ENCODE results near the gene OR1E2.
"Not testable (repeated sequence)": the region's sequence is repeated elsewhere in the genome, so short reads cannot be mapped to it uniquely, and the experiment has no call there.

OR1E2 gene

GRCh38 chr17:3401786-3402185, 31.9 kb downstream of the OR1E2 start:
- DNase-seq (ENCODE audit: low spot score), result no peak
- no peaks in the 10 kb centered on the region for H3K4me1 ChIP-seq (ENCODE audit: control insufficient read depth in 2 of 2, insufficient read depth in 1 of 2, low read depth in 1 of 2, low read length in 2 of 2)
- WGBS, 2 donors (ENCODE audit: extremely low coverage in 2 of 2, insufficient read length in 2 of 2, insufficient replicate concordance in 1 of 2), result 100% methylated on average over 1 of the region's 2 CpGs
- H4K91ac ChIP-seq (ENCODE audit: low read depth, low read length, poor library complexity), result no peak overlapping the region
- H3K18ac ChIP-seq (ENCODE audit: low read length), result no peak overlapping the region
- no peaks in the 10 kb centered on the region for H3K27me3 ChIP-seq (ENCODE audit: control insufficient read depth in 3 of 3, insufficient read depth in 3 of 3, low read depth in 1 of 3, low read length in 3 of 3)
- no peak overlapping the region for H2BK120ac ChIP-seq (ENCODE audit: low read depth, low read length)
- no peak overlapping the region for H3K9ac ChIP-seq (ENCODE audit: low read depth, low read length, poor library complexity)
- no peak overlapping the region for H3K23ac ChIP-seq (ENCODE audit: low read depth, low read length, poor library complexity)
- no peak overlapping the region for H2BK12ac ChIP-seq (ENCODE audit: low read length)
- H3K4me3 ChIP-seq (ENCODE audit: low read length in 2 of 2), result no peak overlapping the region
- no peaks in the 10 kb centered on the region for H3K36me3 ChIP-seq (replicated peaks in 1 of 2; ENCODE audit: control insufficient read depth in 2 of 2, insufficient read depth in 2 of 2, low read length in 2 of 2)
- H3K27ac ChIP-seq (replicated peaks; ENCODE audit: low read length), result no peak overlapping the region
- no peak overlapping the region for H3K4ac ChIP-seq (ENCODE audit: low read length)
- no peaks in the 10 kb centered on the region for H3K79me1 ChIP-seq (ENCODE audit: low read depth, low read length)
- H3K4me2 ChIP-seq (ENCODE audit: insufficient read depth, low read length, poor library complexity, severe bottlenecking), result no peak overlapping the region
- peaks cover 0 to 4% of the 10 kb centered on the region in 2 donors for H3K9me3 ChIP-seq (replicated peaks in 1 of 2; ENCODE audit: control insufficient read depth in 2 of 2, insufficient read depth in 1 of 2, low read depth in 1 of 2, low read length in 2 of 2)
- no peak overlapping the region for H3K14ac ChIP-seq (ENCODE audit: low read length)
- H2BK5ac ChIP-seq (ENCODE audit: low read length), result no peak overlapping the region
- no peak overlapping the region for H4K8ac ChIP-seq (ENCODE audit: low read depth, low read length)
- H2AK5ac ChIP-seq (ENCODE audit: low read depth, low read length), result no peak overlapping the region
- no peak overlapping the region for H2AFZ ChIP-seq (ENCODE audit: low read length)
- H2BK15ac ChIP-seq (ENCODE audit: low read length), result no peak overlapping the region

GRCh38 chr17:3400055-3400454, 33.6 kb downstream of the OR1E2 start:
- Histone ChIP-seq H2BK15ac (ENCODE audit: low read length) (no peak overlapping the region), H3K27me3 (ENCODE audit: control insufficient read depth in 3 of 3, insufficient read depth in 3 of 3, low read depth in 1 of 3, low read length in 3 of 3) (no peaks in the 10 kb centered on the region), H3K4me3 (ENCODE audit: low read length in 2 of 2) (no peak overlapping the region), H3K4me1 (ENCODE audit: control insufficient read depth in 2 of 2, insufficient read depth in 1 of 2, low read depth in 1 of 2, low read length in 2 of 2) (no peaks in the 10 kb centered on the region), H2BK12ac (ENCODE audit: low read length) (no peak overlapping the region), H3K79me1 (ENCODE audit: low read depth, low read length) (no peaks in the 10 kb centered on the region), H3K27ac (replicated peaks; ENCODE audit: low read length) (no peak overlapping the region), H3K4ac (ENCODE audit: low read length) (no peak overlapping the region), H3K9me3 (replicated peaks in 1 of 2; ENCODE audit: control insufficient read depth in 2 of 2, insufficient read depth in 1 of 2, low read depth in 1 of 2, low read length in 2 of 2) (peaks cover 0 to 4% of the 10 kb centered on the region in 2 donors), H2AK5ac (ENCODE audit: low read depth, low read length) (no peak overlapping the region), H4K91ac (ENCODE audit: low read depth, low read length, poor library complexity) (no peak overlapping the region), H3K14ac (ENCODE audit: low read length) (no peak overlapping the region), H2BK120ac (ENCODE audit: low read depth, low read length) (no peak overlapping the region), H3K36me3 (replicated peaks in 1 of 2; ENCODE audit: control insufficient read depth in 2 of 2, insufficient read depth in 2 of 2, low read length in 2 of 2) (no peaks in the 10 kb centered on the region), H3K4me2 (ENCODE audit: insufficient read depth, low read length, poor library complexity, severe bottlenecking) (no peak overlapping the region), H3K18ac (ENCODE audit: low read length) (no peak overlapping the region), H4K8ac (ENCODE audit: low read depth, low read length) (no peak overlapping the region), H3K23ac (ENCODE audit: low read depth, low read length, poor library complexity) (no peak overlapping the region), H2BK5ac (ENCODE audit: low read length) (no peak overlapping the region), H2AFZ (ENCODE audit: low read length) (no peak overlapping the region), H3K9ac (ENCODE audit: low read depth, low read length, poor library complexity) (no peak overlapping the region)
- no CpG with 5 or more reads among the region's 6 CpGs for WGBS, 2 donors (ENCODE audit: extremely low coverage in 2 of 2, insufficient read length in 2 of 2, insufficient replicate concordance in 1 of 2)
- DNase-seq (ENCODE audit: low spot score), result no peak

- no peak within 1 kb of the TSS for H3K27ac ChIP-seq (replicated peaks; ENCODE audit: low read length)
- H3K23ac ChIP-seq (ENCODE audit: low read depth, low read length, poor library complexity), result no peak within 1 kb of the TSS
- H2BK120ac ChIP-seq (ENCODE audit: low read depth, low read length), result no peak within 1 kb of the TSS
- no peak within 1 kb of the TSS for H4K91ac ChIP-seq (ENCODE audit: low read depth, low read length, poor library complexity)
- H3K36me3 ChIP-seq (replicated peaks in 1 of 2; ENCODE audit: control insufficient read depth in 2 of 2, insufficient read depth in 2 of 2, low read length in 2 of 2), result no peaks in the 10 kb centered on the region
- H3K4me3 ChIP-seq (ENCODE audit: low read length in 2 of 2), result no peak within 1 kb of the TSS
- H2BK12ac ChIP-seq (ENCODE audit: low read length), result no peak within 1 kb of the TSS
- H3K9ac ChIP-seq (ENCODE audit: low read depth, low read length, poor library complexity), result no peak within 1 kb of the TSS
- H2BK15ac ChIP-seq (ENCODE audit: low read length), result no peak within 1 kb of the TSS
- H2AK5ac ChIP-seq (ENCODE audit: low read depth, low read length), result no peak within 1 kb of the TSS
- H3K4me2 ChIP-seq (ENCODE audit: insufficient read depth, low read length, poor library complexity, severe bottlenecking), result no peak within 1 kb of the TSS
- no CpG with 5 or more reads among the region's 1 CpG for WGBS, 2 donors (ENCODE audit: extremely low coverage in 2 of 2, insufficient read length in 2 of 2, insufficient replicate concordance in 1 of 2)
- no peak within 1 kb of the TSS for H2AFZ ChIP-seq (ENCODE audit: low read length)
- no peak within 1 kb of the TSS for H3K18ac ChIP-seq (ENCODE audit: low read length)
- peaks cover 0 to 2% of the 10 kb centered on the region in 2 donors for H3K9me3 ChIP-seq (replicated peaks in 1 of 2; ENCODE audit: control insufficient read depth in 2 of 2, insufficient read depth in 1 of 2, low read depth in 1 of 2, low read length in 2 of 2)
- H3K27me3 ChIP-seq (ENCODE audit: control insufficient read depth in 3 of 3, insufficient read depth in 3 of 3, low read depth in 1 of 3, low read length in 3 of 3), result no peaks in the 10 kb centered on the region
- DNase-seq (ENCODE audit: low spot score), result no peak
- H3K4ac ChIP-seq (ENCODE audit: low read length), result no peak within 1 kb of the TSS
- H3K4me1 ChIP-seq (ENCODE audit: control insufficient read depth in 2 of 2, insufficient read depth in 1 of 2, low read depth in 1 of 2, low read length in 2 of 2), result no peaks in the 10 kb centered on the region
- H2BK5ac ChIP-seq (ENCODE audit: low read length), result no peak within 1 kb of the TSS
- no peak within 1 kb of the TSS for H3K14ac ChIP-seq (ENCODE audit: low read length)
- no peaks in the 10 kb centered on the region for H3K79me1 ChIP-seq (ENCODE audit: low read depth, low read length)
- no peak within 1 kb of the TSS for H4K8ac ChIP-seq (ENCODE audit: low read depth, low read length)
Observed at GRCh38 chr17:3398310-3398709, 35.3 kb downstream of the OR1E2 start, which contains the start of gene OR1E1. OR1E1 (minus strand) TSS chr17:3398410; CDS start chr17:3398410, 0 bp downstream.

GRCh38 chr17:3397801-3398200, 35.8 kb downstream of the OR1E2 start:
- DNase-seq (ENCODE audit: low spot score); H3K27ac ChIP-seq (replicated peaks; ENCODE audit: low read length); H2AFZ ChIP-seq (ENCODE audit: low read length); H3K23ac ChIP-seq (ENCODE audit: low read depth, low read length, poor library complexity); H2BK15ac ChIP-seq (ENCODE audit: low read length); H3K79me1 ChIP-seq (ENCODE audit: low read depth, low read length); H3K27me3 ChIP-seq (ENCODE audit: control insufficient read depth in 3 of 3, insufficient read depth in 3 of 3, low read depth in 1 of 3, low read length in 3 of 3); H2BK120ac ChIP-seq (ENCODE audit: low read depth, low read length); H3K14ac ChIP-seq (ENCODE audit: low read length); H4K8ac ChIP-seq (ENCODE audit: low read depth, low read length); H3K18ac ChIP-seq (ENCODE audit: low read length); H3K4me1 ChIP-seq (ENCODE audit: control insufficient read depth in 2 of 2, insufficient read depth in 1 of 2, low read depth in 1 of 2, low read length in 2 of 2); H3K4me3 ChIP-seq (ENCODE audit: low read length in 2 of 2); H3K9me3 ChIP-seq (replicated peaks in 1 of 2; ENCODE audit: control insufficient read depth in 2 of 2, insufficient read depth in 1 of 2, low read depth in 1 of 2, low read length in 2 of 2); H3K36me3 ChIP-seq (replicated peaks in 1 of 2; ENCODE audit: control insufficient read depth in 2 of 2, insufficient read depth in 2 of 2, low read length in 2 of 2); H2BK5ac ChIP-seq (ENCODE audit: low read length); H3K4me2 ChIP-seq (ENCODE audit: insufficient read depth, low read length, poor library complexity, severe bottlenecking); H4K91ac ChIP-seq (ENCODE audit: low read depth, low read length, poor library complexity); H2BK12ac ChIP-seq (ENCODE audit: low read length); H3K4ac ChIP-seq (ENCODE audit: low read length); H2AK5ac ChIP-seq (ENCODE audit: low read depth, low read length); H3K9ac ChIP-seq (ENCODE audit: low read depth, low read length, poor library complexity): not testable (repeated sequence)
- no CpG with 5 or more reads among the region's 7 CpGs for WGBS, 2 donors (ENCODE audit: extremely low coverage in 2 of 2, insufficient read length in 2 of 2, insufficient replicate concordance in 1 of 2)
